ENCODE data around the gene GPX2. TPM values are rescaled to one million over a fixed set of nuclear protein-coding genes. Genes with fewer than 3 reads are reported as not detected.

Gene GPX2
- total and polyA plus RNA-seq, 10 of the 15 experiments (the other 5 are each of a cell fraction or from before 2014, with no cell fraction given), result not detected

GRCh38 chr14:64918216-64918615 lies 24.3 kb downstream of the GPX2 start:
- intact Hi-C loops (cut with micrococcal nuclease; ENCODE audit: unreplicated experiment), result no loop called here
- ChIA-PET POLR2A (interaction anchor here (1.3 to 2.1 kb wide), 2 partner anchors 9 to 35 kb away, joined by 3 to 6 read pairs; no protein-coding TSS in a partner anchor), CTCF (interaction anchor here (1.0 to 2.2 kb wide), 3 partner anchors 9 to 102 kb away, joined by 3 to 6 read pairs (median 4); no protein-coding TSS in a partner anchor), SMC1A (ENCODE audit: uncharacterized antibody, unreplicated experiment) (interaction anchor here (1.2 to 1.8 kb wide), 3 partner anchors 10 to 83 kb away, joined by 3 to 4 read pairs (median 3); no protein-coding TSS in a partner anchor), RAD21 (ENCODE audit: unreplicated experiment) (interaction anchor here (0.7 kb wide), 1 partner anchor 26 kb away, joined by 4 read pairs; no protein-coding TSS in a partner anchor)
- peaks cover 0 to 4% of the 10 kb centered on the region in 2 experiments; a peak in 1 of 4 replicates for H3K36me3 ChIP-seq (ENCODE audit: control insufficient read depth in 2 of 2, insufficient read depth in 2 of 2, low read length in 1 of 2)
- no peak for TF ChIP-seq ZNF687 (IDR thresholded peaks at IDR 0.05)
- in situ Hi-C loops (cut with MboI), result no loop called here
- no peak overlapping the region for H3K9ac ChIP-seq (ENCODE audit: control insufficient read depth, insufficient read depth, low read length)
- DNase-seq (ENCODE audit: low read depth, low spot score) (no peak), ATAC-seq (no peak), FAIRE-seq (no peak)
- no peaks in the 10 kb centered on the region for H4K20me1 ChIP-seq (ENCODE audit: control insufficient read depth, insufficient read depth)
- H3K4me1 ChIP-seq (ENCODE audit: control insufficient read depth, insufficient read depth, low read length), result peaks cover 5% of the 10 kb centered on the region; the same call in 1 of the 2 replicates
- H3K4me3 ChIP-seq, result no peak overlapping the region
- no peaks in the 10 kb centered on the region for H3K27me3 ChIP-seq (replicated peaks in 1 of 2; ENCODE audit: control insufficient read depth in 2 of 2, insufficient read depth in 2 of 2, low read length in 1 of 2)
- no peak overlapping the region for H2AFZ ChIP-seq (ENCODE audit: control insufficient read depth, low read depth, low read length)
- H3K4me2 ChIP-seq (ENCODE audit: control insufficient read depth, insufficient read depth), result 0 out of 2 replicates have a peak overlapping the region, but pooled peaks have one; percentile 7
- H3K27ac ChIP-seq (ENCODE audit: control insufficient read depth, insufficient read depth), result no peak overlapping the region
- H3K9me3 ChIP-seq (replicated peaks; ENCODE audit: control insufficient read depth, insufficient read depth, low read length), result no peaks in the 10 kb centered on the region; the same call in 1 of the 3 replicates
- no TSS peak for BruUV-seq (replicated peaks)
- peaks cover 65% of the 10 kb centered on the region for H3K79me2 ChIP-seq (ENCODE audit: control insufficient read depth, insufficient read depth, low read length)
- 96% methylated on average over 4 of the region's 4 CpGs for WGBS (ENCODE audit: insufficient coverage, insufficient replicate concordance, low lambda C conversion rate, missing lambda C conversion rate)

All from GM12878 (cell line).